Measurements from ENCODE around the gene WNT3A. TPM values are rescaled to one million over a fixed set of nuclear protein-coding genes. Genes with fewer than 3 reads are reported as not detected.

Gene WNT3A
- total RNA-seq, 1 donor from 2014 or later, result 0.39 TPM

- DNase-seq, result no peak
These were observed 63.4 kb downstream of the WNT3A start for GRCh38 chr1:228070173-228070572.

- DNase-seq, result no peak
These were observed 64.1 kb downstream of the WNT3A start for GRCh38 chr1:228070851-228071250.

- no peak for DNase-seq
These were observed 65.2 kb downstream of the WNT3A start for GRCh38 chr1:228071839-228072657.

DNA sequence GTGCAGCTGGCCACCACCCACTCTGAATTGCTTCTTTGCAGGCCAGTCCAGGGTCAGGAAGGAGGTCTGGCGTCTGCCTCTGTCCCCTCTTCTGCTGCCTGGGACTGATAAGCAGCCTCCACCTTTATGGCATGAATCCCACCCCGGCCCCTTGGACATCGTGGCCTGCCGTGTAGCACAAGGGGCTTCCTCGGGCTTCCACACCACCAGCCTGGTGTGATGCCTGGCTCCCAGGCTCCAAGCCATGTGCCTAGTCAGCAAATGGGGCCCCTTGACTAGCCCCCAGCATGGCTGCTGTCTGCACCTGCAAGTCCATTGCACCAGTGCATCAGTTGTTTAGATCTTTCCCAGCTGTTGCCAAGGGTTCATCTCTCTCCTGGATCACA is 65.9 kb downstream of the WNT3A start:
- no peak for DNase-seq

DNA sequence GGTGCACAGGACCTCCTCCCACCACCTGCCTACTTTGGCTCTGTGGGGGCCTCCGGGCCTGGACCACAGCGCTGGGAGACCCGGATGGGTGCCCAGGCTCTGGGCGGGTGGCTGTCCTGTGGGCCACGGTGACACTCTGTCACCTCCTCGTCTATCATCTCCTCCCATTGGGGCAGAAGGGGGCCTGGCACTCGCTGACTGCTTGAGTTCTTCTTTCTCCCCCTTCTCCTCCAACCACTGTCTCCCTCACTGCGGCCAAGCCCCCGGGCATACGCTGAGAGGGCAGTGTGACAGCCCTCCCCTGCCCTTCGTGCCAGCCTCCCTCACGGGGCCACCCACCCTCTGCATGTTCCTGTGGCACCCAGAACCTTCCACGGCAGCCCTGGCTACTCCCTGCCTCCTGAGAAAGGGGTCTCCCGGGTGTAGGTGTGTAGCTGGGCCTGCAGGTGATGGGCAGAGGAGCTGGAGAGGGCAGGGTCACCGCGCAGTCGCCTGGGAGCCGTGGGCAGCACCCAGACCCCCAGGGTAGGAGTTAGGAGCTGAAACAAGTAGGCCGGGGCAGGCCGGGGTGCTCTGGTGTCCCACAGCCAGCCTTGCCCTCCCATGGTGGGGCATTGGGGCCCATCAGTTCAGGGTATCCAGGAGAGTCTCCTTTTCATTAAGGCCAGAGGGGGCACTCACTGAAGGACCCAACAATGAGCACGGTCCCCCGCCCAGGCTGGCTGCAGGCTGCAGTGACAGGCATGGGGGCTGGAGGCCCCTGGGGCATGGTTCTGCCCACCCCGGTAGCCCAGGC is 66.5 kb downstream of the WNT3A start:
- DNase-seq, result no peak

DNA sequence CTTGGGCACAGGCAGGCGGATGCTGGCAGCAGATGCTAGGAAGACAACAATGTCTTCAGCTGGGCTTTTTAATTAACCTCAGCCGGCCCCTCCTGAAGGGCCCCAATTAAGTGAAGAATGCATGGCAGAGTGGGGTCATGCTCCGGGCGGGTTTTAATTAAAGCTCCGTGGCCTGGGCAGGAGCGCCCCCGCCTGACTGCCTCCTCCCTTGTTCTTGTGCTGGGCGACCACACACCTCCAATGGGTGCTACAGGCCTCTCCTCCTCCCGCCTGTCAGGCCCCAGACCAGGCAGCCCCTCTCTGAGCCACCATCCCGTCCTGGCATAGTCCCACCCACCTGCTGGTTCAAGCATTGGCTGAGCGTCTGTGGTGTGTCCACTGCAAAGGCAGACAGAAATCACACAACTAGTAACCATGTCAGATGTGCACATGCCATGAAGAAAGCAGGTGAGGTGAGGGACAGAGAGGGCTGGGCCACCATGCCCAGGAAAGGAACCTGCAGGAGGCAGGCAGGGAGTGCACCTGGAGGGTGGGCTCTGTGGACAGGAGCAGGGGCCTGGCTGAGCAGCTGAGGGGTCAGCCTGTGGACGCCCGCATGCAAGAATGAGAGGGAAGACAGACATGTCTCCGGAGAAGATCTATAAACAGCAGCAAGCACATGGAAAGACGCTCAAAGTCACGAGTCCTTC is 67.2 kb downstream of the WNT3A start:
- no peak for DNase-seq

- DNase-seq, result no peak
These were observed 68.3 kb downstream of the WNT3A start for GRCh38 chr1:228074954-228075730.

- no peak for DNase-seq
These were observed 69.0 kb downstream of the WNT3A start for GRCh38 chr1:228075801-228076271.

GRCh38 chr1:228076796-228077430 is 70.1 kb downstream of the WNT3A start:
- no peak for DNase-seq

- DNase-seq, result no peak
These were observed 71.0 kb downstream of the WNT3A start for GRCh38 chr1:228077565-228078330.

GRCh38 chr1:228079013-228079412 is 72.2 kb downstream of the WNT3A start:
- DNase-seq, result no peak

DNA sequence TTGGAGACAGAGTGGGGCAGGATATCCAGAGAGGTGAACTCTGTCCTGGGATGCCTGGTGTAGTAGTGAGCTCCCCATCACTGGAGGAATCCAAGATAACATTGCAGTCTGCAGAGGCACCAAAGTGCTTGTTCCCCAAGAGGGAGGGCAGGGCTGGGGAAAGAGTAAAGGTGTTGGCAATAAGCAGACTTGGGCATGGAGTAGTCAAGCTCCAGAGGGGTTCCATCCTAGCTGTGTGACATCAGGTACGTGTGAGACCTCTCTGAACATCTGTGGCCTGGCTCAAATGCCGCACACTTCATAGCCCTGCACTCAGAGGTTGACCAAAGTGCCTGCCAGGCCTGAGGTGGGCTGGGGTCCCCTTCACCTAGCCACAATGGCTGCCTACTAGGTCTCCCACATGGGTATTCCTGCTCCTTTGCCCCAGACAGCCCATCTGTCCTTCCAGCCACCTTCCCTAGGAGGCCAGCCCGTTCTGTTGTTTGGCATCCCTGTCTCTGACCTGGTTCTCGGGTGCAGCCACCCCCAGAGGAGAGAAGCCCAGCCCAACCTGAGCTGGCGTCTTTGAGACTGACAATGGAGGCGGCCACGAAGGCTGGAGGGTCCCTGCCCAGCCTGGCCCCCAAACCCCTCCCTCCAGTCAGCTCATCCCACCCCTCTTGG is 72.9 kb downstream of the WNT3A start:
- DNase-seq, result no peak

DNA sequence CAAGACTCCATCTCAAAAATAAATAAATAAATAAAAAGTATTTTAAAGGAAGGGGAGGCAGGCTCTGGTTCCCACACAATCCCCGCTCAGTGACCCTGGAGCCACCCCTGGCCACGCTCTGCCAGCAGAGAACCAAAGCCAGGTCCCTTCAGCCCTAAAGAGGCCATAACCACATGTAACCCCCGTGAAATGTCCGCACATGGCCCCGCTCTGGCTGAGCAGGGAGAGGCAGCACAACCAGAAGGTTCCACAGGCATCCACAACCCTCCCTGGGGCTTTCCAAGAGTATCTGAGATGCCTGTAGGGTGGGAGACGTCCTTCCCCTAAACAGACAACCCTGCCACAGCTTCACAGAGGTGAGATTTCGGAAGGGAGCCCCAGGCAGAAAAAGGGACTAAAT is 74.3 kb downstream of the WNT3A start:
- no peak for DNase-seq

- no peak for DNase-seq
These were observed 74.9 kb downstream of the WNT3A start for GRCh38 chr1:228081578-228082213.

- peak; percentile 95 for DNase-seq
These were observed 75.6 kb downstream of the WNT3A start, which contains the start of gene ARF1 for GRCh38 chr1:228082214-228082917. Gene ARF1 (plus strand): TSS chr1:228082708. CDS start chr1:228097115, 14,407 bp downstream.

DNA sequence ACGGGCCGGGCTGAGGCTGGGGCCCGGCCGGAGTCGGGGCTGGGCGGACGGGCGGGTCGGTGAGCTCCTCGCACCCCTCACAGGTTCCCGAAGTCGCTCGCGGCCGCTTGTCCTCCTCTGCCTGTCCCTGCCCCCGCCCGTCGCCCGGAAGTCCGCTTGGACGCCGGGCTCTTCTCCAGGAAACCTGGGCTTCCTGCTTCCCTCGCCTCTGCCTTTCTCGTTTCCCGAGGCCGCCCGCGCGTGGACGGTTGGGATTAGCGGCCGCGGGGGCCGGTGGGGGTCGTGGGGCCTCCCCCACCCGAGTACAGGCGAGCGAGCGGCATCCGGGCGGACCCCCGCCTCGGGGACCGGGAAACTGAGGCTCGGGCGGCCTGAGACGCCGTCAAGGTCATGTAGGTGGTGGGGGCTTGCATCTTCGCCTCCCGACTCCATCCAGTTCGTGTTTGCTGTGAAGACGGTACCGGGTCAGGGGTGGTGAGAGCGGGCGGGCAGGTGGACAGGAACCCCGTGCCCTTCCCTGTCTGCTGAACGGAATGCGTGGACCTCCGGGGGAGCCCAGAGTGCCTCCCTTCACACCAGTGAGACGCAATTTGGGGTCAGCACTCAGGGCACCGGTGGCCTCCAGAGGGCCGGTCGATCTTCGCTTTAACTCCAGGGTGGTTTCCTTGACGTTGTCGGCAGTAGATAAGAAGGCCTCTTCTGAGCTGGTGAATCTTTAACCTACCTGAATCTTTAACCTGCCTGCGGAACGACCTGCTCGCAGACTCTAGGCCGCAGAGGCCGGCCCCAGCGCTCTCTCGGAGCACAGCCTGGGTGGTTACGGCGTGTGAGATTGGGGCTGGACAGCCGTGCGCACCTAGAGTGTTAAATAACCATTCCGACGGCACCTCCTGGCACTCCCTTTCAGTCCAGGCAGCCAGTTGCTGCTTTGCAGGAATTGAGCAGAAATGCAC is 76.4 kb downstream of the WNT3A start:
- DNase-seq, result no peak

DNA sequence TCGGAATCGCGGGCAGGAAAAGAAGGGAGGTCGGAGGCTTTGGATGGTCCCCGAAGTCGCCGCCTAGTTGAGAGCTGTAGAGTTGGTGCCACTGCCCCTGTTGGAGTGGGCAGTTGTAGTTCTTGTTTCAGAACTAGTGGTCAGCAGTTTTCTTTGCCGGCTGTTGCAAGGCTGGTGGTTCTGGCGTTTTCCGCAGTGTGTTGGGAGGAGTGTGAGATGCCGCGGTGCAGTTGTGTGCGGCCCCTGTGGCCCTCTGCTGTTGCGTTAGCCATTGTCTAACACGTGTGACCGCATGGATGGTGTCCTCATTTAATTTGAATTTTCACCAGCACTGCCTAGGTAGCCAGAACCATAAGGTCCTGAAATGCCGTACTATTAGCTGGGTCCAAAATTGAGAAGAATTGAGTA is 77.1 kb downstream of the WNT3A start:
- DNase-seq, result no peak

- DNase-seq, result no peak
These were observed 77.5 kb downstream of the WNT3A start for GRCh38 chr1:228084325-228084724.
